Activated B cell treated with CpG ODN at 0.5 μM for 24 hours (primary cell): Measurements from ENCODE around the gene EML1. TPM values are rescaled to one million over a fixed set of nuclear protein-coding genes. Genes with fewer than 3 reads are reported as not detected.

Experiments
- ATAC-seq: fragments of 200-7000 bp; cut with Tn5 transposase; one replicate; pipeline ENCODE4 v1.10.0; 2021; ENCODE audit warnings: low read depth, mild to moderate bottlenecking, moderate library complexity
- CTCF ChIA-PET: fragments of 350-600 bp; sonication (Branson Sonifier 250); formaldehyde crosslinking; loops from one replicate; lab custom pipeline; 2021; ENCODE audit warnings: antibody characterized with exemption; lab: Charles Lee
- POLR2A ChIA-PET: fragments of 350-600 bp; sonication (Branson Sonifier 250); formaldehyde crosslinking; loops from one replicate; lab custom pipeline; 2021; ENCODE audit warnings: antibody characterized with exemption; lab: Charles Lee
- DNase-seq: peaks from one replicate; pipeline ENCODE4 v3.0.0; 2022
- H3K27ac Mint-ChIP-seq: one replicate; pipeline ENCODE4 v1.8.0; 2020; ENCODE audit warnings: mixed read lengths
- H3K27me3 Mint-ChIP-seq: one replicate; pipeline ENCODE4 v1.8.0; 2021; ENCODE audit warnings: mixed read lengths
- H3K36me3 Mint-ChIP-seq: one replicate; pipeline ENCODE4 v1.8.0; 2021; ENCODE audit warnings: low read depth, mixed read lengths
- H3K4me1 Mint-ChIP-seq: one replicate; pipeline ENCODE4 v1.8.0; 2021; ENCODE audit warnings: mixed read lengths
- H3K4me3 Mint-ChIP-seq: one replicate; pipeline ENCODE4 v1.8.0; 2020; ENCODE audit warnings: mild to moderate bottlenecking, mixed read lengths
- H3K9me3 Mint-ChIP-seq: one replicate; pipeline ENCODE4 v1.8.0; 2020; ENCODE audit warnings: mixed read lengths
- CTCF ChIP-seq: fragments of 200-600 bp; IDR thresholded peaks from one replicate; pipeline ENCODE4 v1.8.0; 2022; ENCODE audit warnings: antibody characterized with exemption, mild to moderate bottlenecking
- intact Hi-C: fragments of 100-400 bp; cut with micrococcal nuclease; formaldehyde crosslinking; loops from one replicate; pipeline ENCODE4 v1.15.1; 2024
- total RNA-seq: library from RNA; stranded (reverse); gene quantifications from 2 replicates; pipeline ENCODE4 v1.2.3, GENCODE V29; 2022

Gene EML1
- total RNA-seq, 1 donor from 2014 or later, result not detected

DNA sequence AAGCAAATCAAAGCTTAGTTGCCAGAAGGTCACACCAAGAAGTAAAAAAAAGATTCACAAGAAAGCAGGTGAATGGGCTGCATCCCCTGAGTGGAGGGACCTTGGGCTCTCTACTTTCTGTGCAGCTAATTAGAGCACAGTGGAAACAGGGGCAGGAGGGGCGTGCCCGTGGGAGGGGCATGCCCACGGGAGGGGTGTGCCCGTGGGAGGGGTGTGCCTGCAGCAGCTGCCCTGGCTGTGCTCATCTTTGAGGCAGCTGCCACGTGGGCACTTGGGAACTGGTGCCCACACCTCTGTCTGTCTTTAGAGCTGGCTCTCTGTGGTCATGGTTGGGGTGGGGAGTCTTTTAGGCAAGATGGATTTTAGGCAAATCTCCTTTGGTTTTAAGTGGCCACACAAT, 60.0 kb downstream of the EML1 start:
- ChIA-PET POLR2A (no interaction called here), CTCF (no interaction called here)
- no peak for TF ChIP-seq CTCF
- Mint-ChIP-seq H3K27me3 (peaks cover 26% of the 10 kb centered on the region), H3K4me1 (no peaks in the 10 kb centered on the region), H3K27ac (no peak overlapping the region), H3K9me3 (no peaks in the 10 kb centered on the region), H3K4me3 (no peak overlapping the region), H3K36me3 (no peaks in the 10 kb centered on the region)
- intact Hi-C loops, result no loop called here
- ATAC-seq (no peak), DNase-seq (no peak)

DNA sequence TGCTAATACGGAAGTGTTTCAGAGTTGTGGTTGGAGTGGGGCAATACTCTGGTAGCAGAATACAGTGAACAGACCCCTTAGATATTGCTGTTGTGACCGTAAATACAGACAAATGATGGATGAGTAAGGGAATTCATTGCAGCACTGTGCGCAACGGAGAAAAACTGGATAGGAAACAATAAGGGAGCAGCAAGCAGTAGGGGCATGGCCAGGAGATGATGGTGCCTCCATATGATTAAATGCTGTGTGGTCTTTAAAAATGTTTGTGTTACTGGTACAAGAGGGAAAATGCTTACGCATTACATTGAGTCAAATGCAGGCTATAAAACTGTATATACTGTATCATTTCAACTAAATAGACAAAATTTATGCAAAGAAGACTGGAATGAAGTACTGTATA, 61.6 kb downstream of the EML1 start:
- POLR2A ChIA-PET, result no interaction called here

GRCh38 chr14:99855271-99855670, 62.1 kb downstream of the EML1 start:
- no peaks in the 10 kb centered on the region for H3K4me1 Mint-ChIP-seq
- H3K27ac Mint-ChIP-seq, result no peak overlapping the region
- ChIA-PET CTCF (no interaction called here), POLR2A (no interaction called here)
- peaks cover 25% of the 10 kb centered on the region for H3K27me3 Mint-ChIP-seq
- DNase-seq (no peak), ATAC-seq (no peak)
- H3K36me3 Mint-ChIP-seq, result no peaks in the 10 kb centered on the region
- H3K9me3 Mint-ChIP-seq, result no peaks in the 10 kb centered on the region
- no peak for TF ChIP-seq CTCF
- no peak overlapping the region for H3K4me3 Mint-ChIP-seq
- intact Hi-C loops, result no loop called here

More for the DNA sequence above, 61.6 kb downstream of the EML1 start:
- ATAC-seq (no peak), DNase-seq (no peak)
- no peak overlapping the region for H3K4me3 Mint-ChIP-seq
- H3K36me3 Mint-ChIP-seq, result no peaks in the 10 kb centered on the region
- no peaks in the 10 kb centered on the region for H3K9me3 Mint-ChIP-seq
- CTCF ChIA-PET, result no interaction called here
- H3K27me3 Mint-ChIP-seq, result peaks cover 24% of the 10 kb centered on the region
- TF ChIP-seq CTCF, result no peak
- intact Hi-C loops, result no loop called here
- no peaks in the 10 kb centered on the region for H3K4me1 Mint-ChIP-seq
- H3K27ac Mint-ChIP-seq, result no peak overlapping the region

DNA sequence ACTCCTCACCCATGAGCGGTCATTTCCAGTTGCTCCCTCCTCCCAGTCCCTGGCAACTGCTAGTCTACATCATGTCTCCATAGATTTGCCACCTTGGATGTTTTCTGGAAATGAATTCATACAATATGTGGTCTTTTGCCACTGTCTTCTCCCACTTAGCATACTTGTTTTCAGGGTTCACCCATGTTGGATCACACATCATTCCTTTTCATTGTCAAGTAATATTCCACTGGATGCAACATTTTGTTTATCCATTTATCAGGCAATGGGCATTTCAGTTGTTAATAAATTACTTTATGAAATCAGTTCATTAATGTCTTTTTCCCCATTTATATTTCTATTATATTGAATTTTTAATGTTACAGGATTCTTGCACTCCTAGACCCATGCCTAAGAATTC, 64.3 kb downstream of the EML1 start:
- CTCF ChIA-PET, result no interaction called here
- no peak for DNase-seq
- ATAC-seq, result no peak
- Mint-ChIP-seq H3K4me1 (no peaks in the 10 kb centered on the region), H3K27me3 (peaks cover 22% of the 10 kb centered on the region), H3K4me3 (no peak overlapping the region), H3K27ac (no peak overlapping the region), H3K36me3 (no peaks in the 10 kb centered on the region), H3K9me3 (no peaks in the 10 kb centered on the region)
- POLR2A ChIA-PET, result no interaction called here
- TF ChIP-seq CTCF, result no peak
- intact Hi-C loops, result no loop called here

DNA sequence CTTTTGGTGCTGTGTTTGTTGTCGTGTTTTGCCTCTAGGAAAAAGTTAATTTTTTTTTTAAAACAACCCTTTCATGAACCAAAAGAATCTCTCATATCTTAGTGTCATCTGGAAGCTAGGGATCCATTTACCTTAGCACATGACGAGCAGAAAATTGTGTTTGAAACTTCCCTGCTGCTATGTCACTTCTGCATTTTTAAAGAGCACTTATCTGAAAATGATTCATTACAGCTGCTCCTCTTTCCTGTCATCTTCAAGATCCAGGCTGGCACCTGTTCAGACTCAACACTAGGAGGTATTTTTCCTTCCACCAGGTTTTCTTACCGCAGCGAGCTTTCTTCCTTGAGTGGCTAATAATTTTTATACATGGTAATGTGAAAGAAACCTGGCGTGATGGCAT, 67.0 kb downstream of the EML1 start:
- ChIA-PET POLR2A (no interaction called here), CTCF (no interaction called here)
- intact Hi-C loops, result no loop called here
- DNase-seq (no peak), ATAC-seq (no peak)
- peaks cover 16% of the 10 kb centered on the region for H3K27me3 Mint-ChIP-seq
- H3K4me1 Mint-ChIP-seq, result no peaks in the 10 kb centered on the region
- no peaks in the 10 kb centered on the region for H3K36me3 Mint-ChIP-seq
- no peak overlapping the region for H3K4me3 Mint-ChIP-seq
- TF ChIP-seq CTCF, result no peak
- no peaks in the 10 kb centered on the region for H3K9me3 Mint-ChIP-seq
- H3K27ac Mint-ChIP-seq, result no peak overlapping the region
